ACC112 (cell line): ENCODE results near the gene SYF2.

Source experiments
- H2AFZ ChIP-seq: fragments of 200-600 bp; sonication (generic); one replicate; pipeline ENCODE4 v1.6.0; 2017; ENCODE audit warnings: antibody characterized with exemption, low read length; ENCODE audit not compliant: unreplicated experiment
- H3K27ac ChIP-seq: fragments of 200-600 bp; sonication (generic); 2 replicates; pipeline ENCODE4 v1.5.1; 2014; ENCODE audit warnings: low read depth, mild to moderate bottlenecking, antibody characterized with exemption, low read length, moderate library complexity
- H3K27me3 ChIP-seq: fragments of 200-600 bp; sonication (generic); 2 replicates; pipeline ENCODE4 v1.6.1; 2014; ENCODE audit warnings: mild to moderate bottlenecking, antibody characterized with exemption, low read length, moderate library complexity, mixed read lengths; ENCODE audit not compliant: insufficient read depth
- H3K36me3 ChIP-seq: fragments of 200-600 bp; sonication (generic); 2 replicates; pipeline ENCODE4 v1.6.1; 2016; ENCODE audit warnings: mild to moderate bottlenecking, antibody characterized with exemption, low read length, moderate library complexity, mixed read lengths; ENCODE audit not compliant: insufficient read depth
- H3K4me1 ChIP-seq: fragments of 200-600 bp; sonication (generic); one replicate; pipeline ENCODE4 v1.6.1; 2016; ENCODE audit warnings: low read length, mixed read lengths; ENCODE audit not compliant: insufficient read depth, unreplicated experiment, control insufficient read depth
- H3K4me3 ChIP-seq: fragments of 200-600 bp; sonication (generic); 2 replicates; pipeline ENCODE4 v1.5.1; 2014; ENCODE audit warnings: mild to moderate bottlenecking, low read depth, low read length
- H3K79me2 ChIP-seq: fragments of 200-600 bp; sonication (generic); one replicate; pipeline ENCODE4 v1.6.0; 2016; ENCODE audit warnings: low read length; ENCODE audit not compliant: control insufficient read depth, unreplicated experiment, insufficient read depth

Gene SYF2

DNA sequence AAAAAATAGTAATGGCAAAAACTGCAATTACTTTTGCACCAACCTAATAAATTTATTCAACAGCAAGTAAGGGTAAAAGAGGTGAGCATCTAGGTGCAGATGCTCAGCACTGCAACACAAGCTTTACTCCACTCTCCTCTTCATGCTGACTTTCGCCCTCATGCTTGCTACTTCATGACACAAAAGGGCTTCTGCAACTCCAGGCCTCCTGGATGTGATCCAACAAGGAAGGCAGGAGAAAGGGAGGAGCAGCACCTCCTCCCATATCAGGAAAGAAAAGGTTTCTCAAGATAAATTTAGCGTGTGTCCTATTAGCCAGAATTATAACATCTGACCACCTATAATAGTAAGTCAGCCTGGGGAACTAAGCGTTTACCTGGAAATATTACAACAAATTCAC is 11.6 kb downstream of the SYF2 start:
- no peak overlapping the region for H3K27ac ChIP-seq
- no peaks in the 10 kb centered on the region for H3K79me2 ChIP-seq
- no peak overlapping the region for H2AFZ ChIP-seq
- H3K36me3 ChIP-seq = peaks cover 26% of the 10 kb centered on the region
- no peaks in the 10 kb centered on the region for H3K27me3 ChIP-seq
- H3K4me1 ChIP-seq = peaks cover 4% of the 10 kb centered on the region
- no peak overlapping the region for H3K4me3 ChIP-seq

DNA sequence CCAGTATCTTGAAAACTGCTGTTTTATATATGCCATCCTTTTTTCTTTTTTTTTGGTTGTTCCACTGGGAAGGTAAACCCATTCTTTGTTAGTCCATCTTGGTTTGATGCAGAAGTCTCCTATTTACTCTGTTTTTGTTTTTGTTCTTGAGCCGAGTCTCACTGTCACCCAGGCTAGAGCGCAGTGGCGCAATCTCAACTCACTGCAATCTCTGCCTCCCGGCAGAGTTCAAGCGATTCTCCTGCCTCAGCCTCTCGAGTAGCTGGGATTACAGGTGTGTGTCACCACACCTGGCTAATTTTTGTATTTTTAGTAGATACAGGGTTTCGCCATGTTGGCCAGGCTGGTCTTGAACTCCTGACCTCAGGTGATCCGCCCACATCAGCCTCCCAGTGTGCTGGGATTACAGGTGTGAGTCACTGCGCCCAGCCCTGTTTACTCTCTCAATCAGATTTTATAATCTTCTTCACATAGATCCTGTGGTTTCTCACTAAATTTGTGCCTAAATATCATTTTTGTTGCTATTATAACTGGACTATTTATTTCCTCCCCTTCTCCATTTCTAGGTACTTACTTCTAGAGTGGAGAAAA is 12.5 kb downstream of the SYF2 start:
- Histone ChIP-seq H3K27me3 (no peaks in the 10 kb centered on the region), H3K27ac (no peak overlapping the region), H3K4me1 (peaks cover 4% of the 10 kb centered on the region), H3K79me2 (no peaks in the 10 kb centered on the region), H3K4me3 (no peak overlapping the region), H2AFZ (no peak overlapping the region), H3K36me3 (peaks cover 22% of the 10 kb centered on the region)

DNA sequence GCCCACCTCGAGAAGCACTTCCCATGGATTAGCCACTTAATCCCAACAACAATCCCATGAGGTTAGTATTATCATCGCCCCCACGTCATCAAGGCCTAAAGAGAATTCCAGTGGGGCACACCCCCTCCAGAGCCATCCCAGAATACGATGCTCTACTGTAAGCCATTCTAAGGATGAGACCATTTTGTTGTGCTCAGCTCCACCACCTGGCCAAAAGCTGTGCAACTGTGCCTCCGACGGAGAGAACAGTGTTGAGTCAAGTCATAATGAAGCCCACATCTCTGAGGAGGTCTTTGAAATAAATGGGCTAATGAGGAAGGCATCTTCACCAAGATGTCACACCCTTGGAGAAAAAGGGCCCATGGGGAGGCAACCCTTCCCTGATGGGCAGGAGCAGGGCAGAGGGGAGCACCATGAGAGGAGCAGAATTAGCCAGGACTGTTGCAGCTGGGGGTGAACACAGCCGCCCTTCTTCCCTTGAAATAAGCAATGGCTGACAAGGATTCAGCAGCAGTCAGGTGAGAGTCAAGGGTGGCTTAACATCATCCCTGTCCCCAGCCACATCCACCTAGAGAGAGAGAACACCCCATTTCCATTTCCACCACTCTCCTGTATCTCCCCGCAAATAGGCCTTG is 14.6 kb downstream of the SYF2 start:
- Histone ChIP-seq H3K4me3 (no peak overlapping the region), H3K4me1 (no peaks in the 10 kb centered on the region), H3K36me3 (peaks cover 9% of the 10 kb centered on the region), H3K79me2 (no peaks in the 10 kb centered on the region), H3K27ac (no peak overlapping the region), H2AFZ (no peak overlapping the region), H3K27me3 (no peaks in the 10 kb centered on the region)

DNA sequence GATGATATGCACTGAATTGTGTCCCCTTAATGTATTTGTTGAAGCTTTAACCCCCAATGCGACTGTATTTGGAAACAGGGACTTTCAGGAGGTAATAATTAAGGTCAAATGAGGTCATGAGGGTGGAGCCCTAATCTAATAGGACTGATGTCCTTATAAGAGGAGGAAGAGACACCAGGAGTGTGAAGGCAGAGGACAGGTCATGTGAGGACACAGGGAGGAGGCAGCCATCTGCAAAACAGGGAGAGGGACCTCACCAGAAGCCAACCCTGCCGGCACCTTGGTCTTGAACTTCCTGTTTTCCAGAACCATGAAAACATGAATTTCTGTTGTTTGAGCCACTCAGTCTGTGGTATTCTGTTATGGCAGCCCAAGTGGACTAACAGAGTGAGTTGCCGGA is 15.3 kb downstream of the SYF2 start:
- Histone ChIP-seq H3K4me3 (no peak overlapping the region), H3K36me3 (peaks cover 6% of the 10 kb centered on the region; the same call in 1 of the 2 replicates), H3K27me3 (no peaks in the 10 kb centered on the region), H3K4me1 (no peaks in the 10 kb centered on the region), H2AFZ (no peak overlapping the region), H3K79me2 (no peaks in the 10 kb centered on the region), H3K27ac (no peak overlapping the region)

DNA sequence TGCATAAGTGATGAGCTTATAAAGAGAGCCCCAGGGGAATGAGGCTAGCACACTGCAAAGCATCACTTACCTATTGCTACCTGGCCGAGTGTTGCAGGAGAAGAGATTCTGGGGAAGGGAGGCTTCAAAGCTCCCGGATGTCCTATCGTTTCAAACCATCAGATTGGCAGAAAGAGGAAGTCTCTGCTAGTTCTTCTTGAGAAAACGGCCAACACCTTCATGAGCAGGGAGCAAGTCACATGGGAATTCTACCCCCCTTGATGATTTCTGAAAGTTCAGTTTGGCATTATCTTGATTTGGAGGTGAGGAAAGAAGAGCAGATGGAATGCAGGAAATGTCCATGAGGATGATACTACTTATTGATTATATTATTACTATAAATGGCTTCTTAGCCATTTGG is 16.2 kb downstream of the SYF2 start:
- Histone ChIP-seq H2AFZ (no peak overlapping the region), H3K27ac (no peak overlapping the region), H3K36me3 (peaks cover 6% of the 10 kb centered on the region; the same call in 1 of the 2 replicates), H3K79me2 (no peaks in the 10 kb centered on the region), H3K4me3 (no peak overlapping the region), H3K27me3 (peaks cover under 1% of the 10 kb centered on the region; the same call in 1 of the 2 replicates), H3K4me1 (no peaks in the 10 kb centered on the region)

DNA sequence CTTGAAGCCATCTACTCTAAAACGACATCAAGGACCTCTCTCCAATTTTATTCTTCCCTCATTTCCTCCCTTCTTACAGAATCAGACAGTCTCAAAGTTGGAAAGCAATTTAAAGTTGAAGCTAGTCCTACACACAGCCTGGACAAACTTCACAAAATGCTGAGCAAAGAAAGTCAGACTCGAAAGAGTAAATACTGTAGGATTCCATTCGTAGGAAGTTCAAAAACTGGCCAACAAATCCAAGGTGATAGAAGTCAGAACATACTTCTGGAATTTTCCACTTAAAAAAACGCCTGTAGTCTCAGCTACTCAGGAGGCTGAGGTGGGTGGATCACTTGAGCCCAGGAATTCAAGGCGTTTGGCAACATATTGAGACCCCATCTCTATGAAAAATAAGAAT is 19.6 kb downstream of the SYF2 start:
- Histone ChIP-seq H3K36me3 (no peaks in the 10 kb centered on the region), H3K27ac (no peak overlapping the region), H3K4me3 (no peak overlapping the region), H3K79me2 (no peaks in the 10 kb centered on the region), H2AFZ (no peak overlapping the region), H3K27me3 (peaks cover 9% of the 10 kb centered on the region; the same call in 1 of the 2 replicates), H3K4me1 (no peaks in the 10 kb centered on the region)

DNA sequence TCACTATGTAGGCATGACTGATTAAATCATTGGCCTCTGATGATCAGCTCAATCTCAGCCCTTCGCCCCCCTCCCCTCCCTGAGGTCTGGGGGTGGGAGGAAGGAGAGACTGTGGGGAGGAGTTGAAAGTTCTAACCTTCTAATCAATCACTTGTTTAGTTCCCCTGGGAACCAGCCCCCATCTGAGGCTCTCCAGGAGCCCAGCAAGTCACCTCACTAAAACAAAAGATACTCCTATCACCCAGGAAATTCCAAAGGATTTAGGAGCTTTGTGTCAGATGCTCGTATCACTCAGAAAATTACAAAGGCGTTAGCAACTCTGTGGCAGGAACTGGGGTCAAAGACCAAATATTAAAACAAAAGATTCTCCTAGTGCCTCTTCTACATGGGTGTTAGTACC is 21.6 kb downstream of the SYF2 start:
- Histone ChIP-seq H3K4me3 (no peak overlapping the region), H3K27me3 (peaks cover 9% of the 10 kb centered on the region; the same call in 1 of the 2 replicates), H2AFZ (no peak overlapping the region), H3K4me1 (no peaks in the 10 kb centered on the region), H3K36me3 (no peaks in the 10 kb centered on the region), H3K79me2 (no peaks in the 10 kb centered on the region), H3K27ac (no peak overlapping the region)

DNA sequence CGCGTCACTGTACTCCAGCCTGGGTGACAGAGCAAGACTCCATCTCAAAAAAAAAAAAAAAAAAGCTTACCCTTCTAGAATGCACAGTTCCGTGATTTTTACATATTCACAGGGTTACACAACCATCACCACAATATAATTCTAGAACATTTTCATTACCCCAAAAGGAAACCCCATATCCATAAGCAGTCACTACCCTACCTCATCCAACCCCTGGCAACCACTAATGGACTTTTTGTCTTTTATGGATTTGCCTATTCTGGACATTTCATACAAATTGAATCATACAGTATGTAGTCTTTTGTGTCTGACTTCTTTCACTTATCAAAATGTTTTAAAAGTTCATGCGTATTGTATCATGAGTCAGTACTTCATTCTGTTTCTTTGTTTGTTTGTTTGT is 22.8 kb downstream of the SYF2 start:
- Histone ChIP-seq H3K79me2 (no peaks in the 10 kb centered on the region), H3K4me1 (no peaks in the 10 kb centered on the region), H3K36me3 (no peaks in the 10 kb centered on the region), H3K4me3 (no peak overlapping the region), H3K27me3 (peaks cover 9% of the 10 kb centered on the region; the same call in 1 of the 2 replicates), H2AFZ (no peak overlapping the region), H3K27ac (no peak overlapping the region)

DNA sequence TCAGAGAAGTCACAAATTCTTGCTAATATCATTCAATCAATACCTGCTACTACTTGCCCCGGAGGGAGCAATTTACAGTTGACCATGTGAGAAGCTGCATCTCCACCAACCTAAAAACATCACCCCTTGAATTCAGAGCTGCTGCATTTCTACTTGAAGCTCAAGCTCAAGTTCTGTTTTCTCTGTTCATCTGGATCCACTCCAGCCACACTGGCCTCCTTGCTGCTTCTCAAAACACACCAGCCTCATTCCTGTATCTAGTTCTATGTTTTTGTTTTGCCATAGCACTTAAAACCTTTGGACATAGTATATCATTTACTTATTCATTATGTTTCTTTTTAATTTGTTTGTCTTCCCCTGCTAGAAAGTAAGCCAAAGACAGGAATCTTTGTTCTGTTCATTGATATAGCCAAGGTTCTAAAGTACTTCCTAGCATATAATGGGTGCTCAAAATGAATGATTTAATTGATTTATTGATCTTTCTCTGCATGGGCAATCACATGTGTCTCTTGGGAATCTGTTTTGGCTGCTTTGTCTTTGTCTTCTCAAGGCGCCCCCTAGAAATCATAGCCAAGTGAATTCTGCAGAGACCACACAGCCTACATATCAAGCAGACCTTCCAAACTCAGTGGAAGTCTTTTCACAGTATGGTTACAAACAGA is 23.6 kb downstream of the SYF2 start:
- H3K36me3 ChIP-seq = no peaks in the 10 kb centered on the region

DNA sequence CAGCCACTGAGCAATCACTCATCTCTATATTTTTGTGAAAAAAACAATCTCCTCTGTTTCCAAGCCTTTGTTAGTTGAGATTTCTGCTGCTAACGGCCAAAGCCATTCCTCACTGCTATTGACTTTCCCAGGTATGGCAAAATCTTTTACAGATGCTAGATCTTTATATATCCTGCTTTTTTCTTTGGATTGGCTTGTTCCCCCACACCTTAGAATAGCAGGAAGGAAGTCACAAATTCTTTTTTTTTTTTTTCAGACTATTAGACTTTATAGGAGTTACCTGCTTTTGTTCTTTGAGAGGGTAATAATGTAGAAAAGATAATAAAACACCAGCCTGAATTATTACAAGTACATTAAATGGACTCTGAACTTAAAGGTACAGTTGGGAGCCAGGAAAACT is 24.2 kb downstream of the SYF2 start:
- H3K36me3 ChIP-seq = no peaks in the 10 kb centered on the region
- H3K27ac ChIP-seq = no peak overlapping the region
- H3K4me3 ChIP-seq = no peak overlapping the region
- peaks cover 9% of the 10 kb centered on the region; the same call in 1 of the 2 replicates for H3K27me3 ChIP-seq
- no peak overlapping the region for H2AFZ ChIP-seq
- H3K4me1 ChIP-seq = no peaks in the 10 kb centered on the region
- no peaks in the 10 kb centered on the region for H3K79me2 ChIP-seq

More for the DNA sequence above, 23.6 kb downstream of the SYF2 start:
- no peak overlapping the region for H3K27ac ChIP-seq
- no peak overlapping the region for H3K4me3 ChIP-seq
- peaks cover 9% of the 10 kb centered on the region; the same call in 1 of the 2 replicates for H3K27me3 ChIP-seq
- H3K4me1 ChIP-seq = no peaks in the 10 kb centered on the region
- no peak overlapping the region for H2AFZ ChIP-seq
- no peaks in the 10 kb centered on the region for H3K79me2 ChIP-seq

DNA sequence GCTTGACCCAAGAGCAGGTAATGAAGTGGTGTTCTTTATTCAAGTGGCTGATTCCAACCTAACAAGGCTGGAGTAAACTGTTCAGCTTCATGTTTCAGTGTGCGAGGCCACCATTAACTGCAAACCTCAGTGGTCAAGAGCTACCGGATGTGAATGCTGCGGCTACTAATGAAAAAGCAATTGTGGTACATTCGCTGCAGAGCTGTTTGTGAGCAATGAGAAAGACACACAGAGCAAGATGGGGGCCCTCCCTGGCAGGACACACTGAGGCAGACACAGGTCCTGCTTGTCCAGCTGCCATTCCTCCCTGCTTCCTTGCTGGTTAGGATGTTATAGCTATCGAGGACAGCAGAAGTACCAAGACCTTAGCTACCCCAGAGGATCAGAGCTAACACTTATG is 26.1 kb downstream of the SYF2 start:
- Histone ChIP-seq H3K27ac (no peak overlapping the region), H3K79me2 (no peaks in the 10 kb centered on the region), H3K27me3 (peaks cover 11% of the 10 kb centered on the region), H3K4me1 (no peaks in the 10 kb centered on the region), H3K36me3 (no peaks in the 10 kb centered on the region), H2AFZ (no peak overlapping the region), H3K4me3 (no peak overlapping the region)
